OCI-LY1 (cell line): ENCODE results near the gene CFAP77.

Source experiments
- H2AFZ ChIP-seq: fragments of 200-600 bp; sonication (generic), shearing (Covaris generic); 2 replicates; pipeline ENCODE4 v1.6.0; 2014; ENCODE audit warnings: antibody characterized with exemption, mild to moderate bottlenecking, low read length
- H3F3A ChIP-seq: fragments of 200-600 bp; sonication (generic), shearing (Covaris generic); 2 replicates; pipeline ENCODE4 v1.6.0; 2014; ENCODE audit warnings: mild to moderate bottlenecking, antibody characterized with exemption, low read length, moderate library complexity; ENCODE audit not compliant: insufficient read depth
- H3K27ac ChIP-seq: fragments of 200-600 bp; sonication (generic); 2 replicates; pipeline ENCODE4 v1.5.1; 2014; ENCODE audit warnings: low read length, mixed run types, mild to moderate bottlenecking, low read depth; ENCODE audit not compliant: poor library complexity, severe bottlenecking
- H3K27me3 ChIP-seq: fragments of 200-600 bp; sonication (generic); 2 replicates; pipeline ENCODE4 v1.6.0; 2014; ENCODE audit warnings: antibody characterized with exemption, mild to moderate bottlenecking, low read length, moderate library complexity; ENCODE audit not compliant: insufficient read depth
- H3K36me3 ChIP-seq: fragments of 200-600 bp; sonication (generic); 2 replicates; pipeline ENCODE4 v1.6.1; 2014; ENCODE audit warnings: mild to moderate bottlenecking, antibody characterized with exemption, low read length, moderate library complexity, mixed read lengths; ENCODE audit not compliant: insufficient read depth
- H3K4me1 ChIP-seq: fragments of 200-600 bp; sonication (generic); 2 replicates; pipeline ENCODE4 v1.5.1; 2014; ENCODE audit warnings: mild to moderate bottlenecking, low read length, moderate library complexity; ENCODE audit not compliant: insufficient read depth, severe bottlenecking
- H3K4me2 ChIP-seq: fragments of 200-600 bp; sonication (generic), shearing (Covaris generic); 2 replicates; pipeline ENCODE4 v1.6.1; 2014; ENCODE audit warnings: low read length
- H3K4me3 ChIP-seq: fragments of 200-600 bp; sonication (generic); 2 replicates; pipeline ENCODE4 v1.5.1; 2014; ENCODE audit warnings: low read length, low read depth, mild to moderate bottlenecking, mixed read lengths; ENCODE audit not compliant: poor library complexity, severe bottlenecking
- H3K79me2 ChIP-seq: fragments of 200-600 bp; shearing (Covaris generic); 2 replicates; pipeline ENCODE4 v1.6.1; 2016; ENCODE audit warnings: mixed run types, low read length, mixed read lengths; ENCODE audit not compliant: insufficient read depth
- H3K9ac ChIP-seq: fragments of 200-600 bp; sonication (generic), shearing (Covaris generic); 2 replicates; pipeline ENCODE4 v1.6.1; 2014; ENCODE audit warnings: mild to moderate bottlenecking, low read length, mixed read lengths
- H3K9me2 ChIP-seq: fragments of 200-600 bp; sonication (generic), shearing (Covaris generic); 2 replicates; pipeline ENCODE4 v1.6.1; 2014; ENCODE audit warnings: low read depth, mild to moderate bottlenecking, low read length, mixed read lengths
- H3K9me3 ChIP-seq: fragments of 200-600 bp; shearing (Covaris generic); 2 replicates; pipeline ENCODE4 v1.6.1; 2014; ENCODE audit warnings: low read length, mixed read lengths
- H4K20me1 ChIP-seq: fragments of 200-600 bp; sonication (generic), shearing (Covaris generic); 2 replicates; pipeline ENCODE4 v1.6.0; 2016; ENCODE audit warnings: mild to moderate bottlenecking, low read length; ENCODE audit not compliant: insufficient read depth
- CTCF ChIP-seq: fragments of 200-600 bp; sonication (generic), shearing (Covaris generic); IDR thresholded peaks from 2 replicates; pipeline ENCODE4 v1.5.1; 2017; ENCODE audit warnings: mild to moderate bottlenecking, antibody characterized with exemption, low read length, moderate library complexity, mixed read lengths
- EZH2 ChIP-seq: fragments of 200-600 bp; sonication (generic), shearing (Covaris generic); IDR thresholded peaks from 2 replicates; pipeline ENCODE4 v1.8.0; 2017; ENCODE audit warnings: borderline replicate concordance, mixed run types, mild to moderate bottlenecking, antibody characterized with exemption, low read length, moderate library complexity, mixed read lengths

Gene CFAP77

GRCh38 chr9:132451276-132451675 is 41.3 kb downstream of the CFAP77 start:
- Histone ChIP-seq H3K27me3 (0 out of 2 replicates have a peak, but pooled peaks cover 3% of the 10 kb centered on the region), H3K36me3 (no peaks in the 10 kb centered on the region), H3K9ac (no peak overlapping the region), H3K4me1 (no peaks in the 10 kb centered on the region), H3K4me3 (no peak overlapping the region), H3K79me2 (no peaks in the 10 kb centered on the region), H3K9me2 (no peaks in the 10 kb centered on the region), H3K9me3 (no peaks in the 10 kb centered on the region), H3K4me2 (no peak overlapping the region), H3K27ac (no peak overlapping the region), H2AFZ (no peak overlapping the region), H3F3A (no peaks in the 10 kb centered on the region), H4K20me1 (no peaks in the 10 kb centered on the region)
- TF ChIP-seq EZH2, result no peak
- no peak for TF ChIP-seq CTCF

- Histone ChIP-seq H3K27ac (no peak overlapping the region), H3F3A (no peaks in the 10 kb centered on the region), H2AFZ (no peak overlapping the region), H3K36me3 (no peaks in the 10 kb centered on the region), H3K9me3 (no peaks in the 10 kb centered on the region), H3K4me3 (no peak overlapping the region), H3K9ac (no peak overlapping the region), H3K27me3 (0 out of 2 replicates have a peak, but pooled peaks cover 3% of the 10 kb centered on the region), H4K20me1 (no peaks in the 10 kb centered on the region), H3K79me2 (no peaks in the 10 kb centered on the region), H3K4me1 (no peaks in the 10 kb centered on the region), H3K9me2 (no peaks in the 10 kb centered on the region), H3K4me2 (no peak overlapping the region)
- TF ChIP-seq CTCF (no peak), EZH2 (no peak)
Measured at GRCh38 chr9:132456241-132456640, 46.2 kb downstream of the CFAP77 start.

GRCh38 chr9:132457504-132458236 is 47.7 kb downstream of the CFAP77 start:
- no peaks in the 10 kb centered on the region for H4K20me1 ChIP-seq
- H3K9me2 ChIP-seq, result no peaks in the 10 kb centered on the region
- no peaks in the 10 kb centered on the region for H3K9me3 ChIP-seq
- no peak overlapping the region for H2AFZ ChIP-seq
- no peak overlapping the region for H3K27ac ChIP-seq
- no peak overlapping the region for H3K4me2 ChIP-seq
- no peak overlapping the region for H3K9ac ChIP-seq
- H3K4me1 ChIP-seq, result no peaks in the 10 kb centered on the region
- H3K4me3 ChIP-seq, result no peak overlapping the region
- H3K79me2 ChIP-seq, result no peaks in the 10 kb centered on the region
- no peaks in the 10 kb centered on the region for H3F3A ChIP-seq
- 0 out of 2 replicates have a peak, but pooled peaks cover 3% of the 10 kb centered on the region for H3K27me3 ChIP-seq
- TF ChIP-seq EZH2 (no peak), CTCF (no peak)
- no peaks in the 10 kb centered on the region for H3K36me3 ChIP-seq
